Measurements from ENCODE around the gene VEGFD.

Gene VEGFD

GRCh38 chrX:15299941-15300851 lies 84.0 kb downstream of the VEGFD start:
- DNase-seq, result no peak

DNA sequence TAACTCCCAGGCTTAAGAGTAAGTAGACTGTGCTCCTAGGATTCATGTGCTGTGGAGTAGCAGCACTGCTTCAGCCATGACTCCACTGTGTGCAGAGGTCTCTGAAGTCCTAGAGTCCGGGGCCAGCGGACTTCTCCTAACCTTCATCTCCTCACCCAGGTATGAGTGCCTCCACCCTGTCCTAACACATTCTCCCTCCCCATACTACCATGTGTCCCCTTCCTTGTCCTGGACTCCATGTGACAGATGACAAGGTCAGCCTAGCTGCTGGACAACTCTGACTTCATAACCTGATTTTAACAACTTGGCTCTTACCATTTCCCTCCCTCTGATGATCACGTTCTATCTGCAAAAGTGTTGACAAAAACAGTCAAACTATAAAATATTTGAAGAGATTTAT lies 85.4 kb downstream of the VEGFD start:
- no peak for DNase-seq

DNA sequence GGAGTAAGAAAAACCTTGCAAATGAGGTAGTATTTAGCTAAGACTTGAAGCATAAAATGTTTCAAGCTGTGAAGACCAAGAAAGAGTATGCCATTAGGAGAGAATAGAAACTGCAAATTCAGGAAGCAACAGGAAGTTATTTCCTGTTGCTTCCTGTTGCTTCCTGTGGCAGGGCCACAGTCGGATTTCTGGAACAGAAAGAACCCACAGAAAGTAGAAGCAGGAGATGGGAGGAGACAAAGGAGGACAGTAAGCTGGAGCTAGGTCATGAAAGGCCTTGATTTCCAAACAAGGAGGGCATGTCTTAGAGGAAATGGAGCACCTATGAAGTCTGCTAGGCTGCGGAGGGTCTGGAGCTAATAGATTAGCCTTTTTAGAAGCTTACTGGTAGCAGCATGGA lies 86.0 kb downstream of the VEGFD start:
- no peak for DNase-seq

All from NCI-H1436 treated with DMSO at 0.1 percent for 48 hours (cell line).